GM03348 (cell line): ENCODE measurements around the gene GOLGA8B.
"Not testable (repeated sequence)": the region's sequence is repeated elsewhere in the genome, so short reads cannot be mapped to it uniquely, and the experiment has no call there.

Experiments
- DNase-seq: peaks from one replicate; pipeline ENCODE4 v3.0.0; 2012; ENCODE audit warnings: low spot score

Gene GOLGA8B

GRCh38 chr15:34555162-34555561 is 28.3 kb downstream of the GOLGA8B start:
- not testable (repeated sequence) for DNase-seq

GRCh38 chr15:34554716-34555115 is 28.7 kb downstream of the GOLGA8B start:
- DNase-seq, result not testable (repeated sequence)

- not testable (repeated sequence) for DNase-seq
Observed at GRCh38 chr15:34554126-34554525, 29.3 kb downstream of the GOLGA8B start.

- DNase-seq, result not testable (repeated sequence)
Observed at GRCh38 chr15:34550129-34550528, 33.3 kb downstream of the GOLGA8B start.

- not testable (repeated sequence) for DNase-seq
Observed at GRCh38 chr15:34549381-34549809, 34.1 kb downstream of the GOLGA8B start.

GRCh38 chr15:34543860-34544649 is 39.4 kb downstream of the GOLGA8B start:
- DNase-seq, result not testable (repeated sequence)

- not testable (repeated sequence) for DNase-seq
Observed at GRCh38 chr15:34535857-34536256, 47.6 kb downstream of the GOLGA8B start.
